ENCODE results near the gene BTG1. TPM values are rescaled to one million over a fixed set of nuclear protein-coding genes. Genes with fewer than 3 reads are reported as not detected.
"Not testable (repeated sequence)": the region's sequence is repeated elsewhere in the genome, so short reads cannot be mapped to it uniquely, and the experiment has no call there.

Gene BTG1
- total RNA-seq, 2 donors from 2014 or later = 121 to 152 TPM

DNA sequence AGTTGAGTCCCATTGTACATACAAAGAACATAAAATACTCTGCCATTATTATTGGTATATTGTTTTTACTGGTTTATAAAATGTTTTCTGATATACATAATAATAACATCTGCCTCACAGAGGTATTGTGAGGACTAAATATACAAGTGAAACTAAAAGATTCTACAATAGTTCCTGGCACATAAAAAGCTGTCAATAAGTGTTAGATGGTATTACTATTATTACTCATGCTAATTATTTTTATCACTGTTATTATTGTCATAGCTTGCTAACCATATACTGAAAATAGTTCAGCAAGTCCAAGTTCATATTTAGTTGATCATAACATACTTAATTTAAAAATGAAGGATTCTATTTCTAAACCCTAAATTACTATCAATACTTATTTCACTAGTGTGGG, 34.4 kb downstream of the BTG1 start:
- intact Hi-C loops (cut with DNase I) = no loop called here
- ATAC-seq (no peak), DNase-seq (no peak)

GRCh38 chr12:92110083-92110640, 35.5 kb downstream of the BTG1 start:
- DNase-seq (no peak), ATAC-seq (no peak)
- intact Hi-C loops (cut with DNase I) = no loop called here

GRCh38 chr12:92109613-92110012, 36.0 kb downstream of the BTG1 start:
- ATAC-seq = no peak
- intact Hi-C loops (cut with DNase I) = no loop called here
- no peak for DNase-seq

- intact Hi-C loops (cut with DNase I) = no loop called here
Observed at GRCh38 chr12:92108651-92109050, 37.0 kb downstream of the BTG1 start.

DNA sequence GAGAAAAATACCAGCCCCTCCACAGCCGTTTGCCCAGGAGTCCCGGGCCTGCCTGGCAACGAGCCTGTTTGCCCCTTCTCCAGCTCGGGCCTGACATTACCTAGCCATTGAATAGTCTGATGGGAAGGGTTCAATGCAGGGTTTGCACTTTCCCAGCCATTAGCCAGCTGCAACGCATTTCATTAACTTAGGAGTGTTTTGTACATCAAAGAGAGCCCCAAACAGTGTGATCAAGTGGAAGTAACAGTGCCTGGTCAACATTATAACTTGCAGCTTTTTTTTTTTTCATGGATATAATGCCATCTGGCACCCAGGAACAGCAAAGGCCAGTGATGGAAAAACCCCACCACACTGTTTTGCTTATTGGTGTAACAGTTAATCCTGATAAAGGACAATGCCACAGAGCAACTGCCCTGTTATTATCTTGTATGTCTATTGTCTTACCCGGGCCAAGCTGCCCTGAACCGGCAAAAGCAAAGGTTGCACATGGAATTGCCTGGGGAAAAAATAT, 38.0 kb downstream of the BTG1 start:
- intact Hi-C loops (cut with DNase I) = no loop called here
- DNase-seq (no peak), ATAC-seq (no peak)

More at GRCh38 chr12:92108651-92109050, 37.0 kb downstream of the BTG1 start:
- DNase-seq (no peak), ATAC-seq (peak; percentile 87 to 91)

DNA sequence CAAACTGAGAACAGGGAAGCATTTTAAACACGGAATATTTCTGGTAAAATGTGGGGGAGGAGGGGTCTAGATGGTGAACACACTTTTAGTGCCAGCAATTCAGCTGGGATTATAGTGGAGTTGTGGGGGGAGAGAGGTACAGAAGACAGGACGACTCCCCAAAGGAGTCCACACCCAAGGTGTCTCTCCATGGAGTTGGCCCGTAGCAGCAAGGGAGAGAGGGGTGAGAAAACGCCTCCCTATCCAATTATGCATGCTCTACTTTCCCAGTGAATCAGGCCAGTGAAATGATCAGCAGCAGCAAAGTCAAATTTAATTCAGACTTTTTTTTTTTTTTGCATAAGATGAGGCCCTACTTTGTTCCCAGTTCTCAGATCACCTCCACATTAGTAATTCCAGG, 38.6 kb downstream of the BTG1 start:
- ATAC-seq (peak in 1 of 2 donors; percentile 48), DNase-seq (no peak)
- intact Hi-C loops (cut with DNase I) = no loop called here

DNA sequence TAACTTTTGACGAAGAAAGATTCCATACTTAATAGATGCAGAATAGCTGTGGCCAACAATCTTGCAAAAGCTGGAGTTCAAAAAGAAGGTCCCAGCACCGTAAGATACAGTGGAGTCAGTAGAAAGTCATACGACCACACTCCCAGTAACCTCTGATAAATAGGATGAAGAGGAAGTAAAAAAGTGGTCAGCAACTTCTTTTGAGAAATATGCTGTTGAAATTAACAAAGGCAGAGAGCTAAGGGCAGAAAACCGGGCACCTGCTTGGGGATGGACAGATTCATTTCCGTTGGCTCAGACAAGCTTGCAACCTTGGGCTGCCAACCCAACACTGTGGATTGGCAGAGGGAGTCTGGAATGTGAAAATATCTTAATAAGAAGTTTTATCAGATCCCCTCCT, 40.0 kb downstream of the BTG1 start:
- ATAC-seq (no peak), DNase-seq (no peak)
- intact Hi-C loops (cut with DNase I) = no loop called here

- ATAC-seq (no peak), DNase-seq (no peak)
- intact Hi-C loops (cut with DNase I) = no loop called here
Observed at GRCh38 chr12:92105110-92105509, 40.5 kb downstream of the BTG1 start.

DNA sequence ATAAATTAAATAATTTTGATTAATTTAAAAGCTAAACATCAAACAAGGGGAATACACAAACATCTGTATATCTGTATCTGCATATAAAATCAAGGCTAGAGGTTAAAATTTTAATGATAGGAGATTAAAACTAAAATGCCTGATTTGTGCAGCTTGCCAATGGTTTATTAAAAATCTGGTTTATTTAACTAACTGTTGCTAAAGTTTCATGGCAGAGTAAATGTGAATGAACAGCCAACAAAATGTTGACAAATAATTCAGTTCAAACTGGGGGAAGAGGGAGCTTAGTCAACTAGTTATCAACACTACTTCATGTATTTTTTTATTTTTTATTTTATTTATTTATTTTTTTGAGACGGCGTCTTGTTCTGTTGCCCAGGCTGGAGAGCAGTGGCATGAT, 43.0 kb downstream of the BTG1 start:
- intact Hi-C loops (cut with DNase I) = no loop called here
- DNase-seq (no peak), ATAC-seq (no peak)

- ATAC-seq (no peak), DNase-seq (no peak)
- intact Hi-C loops (cut with DNase I) = no loop called here
Observed at GRCh38 chr12:92098594-92099380, 46.9 kb downstream of the BTG1 start.

- DNase-seq (no peak), ATAC-seq (no peak)
- intact Hi-C loops (cut with DNase I) = no loop called here
Observed at GRCh38 chr12:92096346-92097136, 49.1 kb downstream of the BTG1 start.

DNA sequence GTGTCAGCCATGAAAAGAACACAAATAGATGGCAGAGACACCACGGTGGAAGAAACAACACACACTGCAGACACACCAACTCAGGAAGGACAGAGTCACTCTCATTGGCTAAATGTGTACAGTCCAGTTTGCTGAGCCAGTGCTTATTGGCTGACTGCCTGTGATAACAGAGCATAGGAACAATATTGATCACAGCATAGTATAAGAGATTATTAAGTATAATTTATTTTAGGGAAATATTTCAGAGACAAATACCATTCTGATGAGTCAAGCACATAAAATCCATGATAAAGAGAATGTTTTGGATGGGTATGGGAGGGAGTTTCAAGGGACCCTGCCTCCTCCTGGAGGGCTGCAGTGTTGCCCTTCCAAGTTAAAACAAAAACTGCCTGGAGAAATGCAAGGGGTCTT, 50.9 kb downstream of the BTG1 start:
- intact Hi-C loops (cut with DNase I) = no loop called here
- ATAC-seq = no peak
- DNase-seq = no peak

GRCh38 chr12:92094301-92094700, 51.3 kb downstream of the BTG1 start:
- DNase-seq; intact Hi-C loops (cut with DNase I); ATAC-seq: not testable (repeated sequence)

Measured in left cardiac atrium (tissue), 4 donors.